Measurements from ENCODE around the gene CEP120.
A peak's percentile ranks its signal among the peaks of the same experiment; 100 is the strongest.
"Not testable (repeated sequence)": the region's sequence is repeated elsewhere in the genome, so short reads cannot be mapped to it uniquely, and the experiment has no call there.

The CEP120 gene

DNA sequence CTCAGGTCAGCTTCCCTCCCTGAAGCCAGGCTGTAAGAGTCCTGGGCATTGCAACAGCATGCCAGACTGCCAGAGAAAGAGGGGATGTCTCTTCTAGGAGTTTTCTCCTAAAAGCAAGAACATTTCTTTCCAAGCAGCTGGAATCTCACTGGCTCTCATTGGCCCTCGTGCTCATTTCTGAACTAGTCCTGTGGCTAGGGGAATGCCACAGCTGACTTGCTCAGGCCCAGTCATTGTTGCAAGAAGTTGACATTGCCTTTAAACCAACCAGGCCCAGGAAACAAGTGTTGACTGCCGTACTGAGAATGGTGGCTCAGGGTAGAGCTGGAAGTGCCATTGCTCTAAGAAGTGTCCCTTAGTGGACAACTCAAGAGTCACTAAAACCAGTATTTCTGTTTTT lies 15.0 kb upstream of the CEP120 start:
- TF ChIP-seq CTCF (IDR thresholded peaks at IDR 0.05; ENCODE audit: low read depth, low read length), result no peak
- DNase-seq (ENCODE audit: extremely low read depth, low read depth), result no peak

DNA sequence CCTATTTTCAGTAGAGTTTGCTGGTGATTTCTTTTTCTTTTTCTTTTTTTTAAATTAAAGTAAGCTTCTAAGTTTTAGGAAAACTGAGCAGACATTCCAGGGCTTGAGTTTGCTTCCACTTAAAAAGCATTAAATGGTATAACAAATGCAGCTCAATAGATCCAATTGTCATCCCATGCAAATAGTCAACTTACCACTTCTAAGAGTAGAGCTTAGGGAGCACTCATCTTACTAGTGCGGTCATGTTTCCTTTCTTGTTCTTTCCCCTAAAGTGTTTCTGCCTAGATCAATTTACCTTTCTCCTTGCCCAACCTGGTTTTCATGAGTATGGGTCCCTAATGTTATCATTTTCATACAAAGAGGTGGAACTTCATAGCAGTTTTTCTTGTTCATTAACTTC lies 13.0 kb upstream of the CEP120 start:
- no peak for TF ChIP-seq CTCF (IDR thresholded peaks at IDR 0.05; ENCODE audit: low read depth, low read length)
- no peak for DNase-seq (ENCODE audit: extremely low read depth, low read depth)

GRCh38 chr5:123434796-123435195 lies 11.6 kb upstream of the CEP120 start:
- no peak for TF ChIP-seq CTCF (IDR thresholded peaks at IDR 0.05; ENCODE audit: low read depth, low read length)
- DNase-seq (ENCODE audit: extremely low read depth, low read depth), result no peak

DNA sequence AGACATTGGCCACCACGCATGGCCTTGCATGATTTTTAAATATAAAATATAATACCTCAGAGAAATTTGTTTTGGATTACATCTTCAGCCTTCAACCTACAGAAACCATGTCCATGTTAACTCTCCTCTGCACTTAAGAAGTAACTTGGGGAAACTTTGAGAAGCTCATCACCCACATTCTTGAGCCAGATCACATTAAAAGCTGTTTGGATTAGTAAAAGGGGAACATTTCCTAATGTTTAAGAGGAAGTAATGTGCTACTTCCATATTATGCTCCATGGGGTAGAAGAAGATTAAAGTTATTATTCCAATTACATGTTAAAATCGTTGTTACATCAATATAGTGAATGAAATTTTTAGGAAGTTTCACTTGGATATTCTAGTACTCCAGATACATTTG lies 10.4 kb upstream of the CEP120 start:
- DNase-seq (ENCODE audit: extremely low read depth, low read depth), result no peak
- no peak for TF ChIP-seq CTCF (IDR thresholded peaks at IDR 0.05; ENCODE audit: low read depth, low read length)

DNA sequence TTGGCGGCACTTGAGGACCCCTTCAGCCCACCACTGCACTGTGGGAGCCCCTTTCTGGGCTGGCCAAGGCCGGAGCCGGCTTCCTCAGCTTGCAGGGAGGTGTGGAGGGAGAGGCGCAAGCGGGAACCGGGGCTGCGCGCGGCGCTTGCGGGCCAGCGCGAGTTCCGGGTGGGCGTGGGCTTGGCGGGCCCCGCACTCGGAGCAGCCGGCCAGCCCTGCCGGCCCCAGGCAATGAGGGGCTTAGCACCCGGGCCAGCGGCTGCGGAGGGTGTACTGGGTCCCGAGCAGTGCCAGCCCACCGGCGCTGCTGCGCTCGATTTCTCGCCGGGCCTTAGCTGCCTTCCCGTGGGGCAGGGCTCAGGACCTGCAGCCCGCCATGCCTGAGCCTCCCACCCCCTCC lies 7.2 kb upstream of the CEP120 start:
- not testable (repeated sequence) for DNase-seq (ENCODE audit: extremely low read depth, low read depth)

GRCh38 chr5:123429993-123430392 lies 6.8 kb upstream of the CEP120 start:
- no peak for TF ChIP-seq CTCF (IDR thresholded peaks at IDR 0.05; ENCODE audit: low read depth, low read length)
- peak; percentile 69 for DNase-seq (ENCODE audit: extremely low read depth, low read depth)

DNA sequence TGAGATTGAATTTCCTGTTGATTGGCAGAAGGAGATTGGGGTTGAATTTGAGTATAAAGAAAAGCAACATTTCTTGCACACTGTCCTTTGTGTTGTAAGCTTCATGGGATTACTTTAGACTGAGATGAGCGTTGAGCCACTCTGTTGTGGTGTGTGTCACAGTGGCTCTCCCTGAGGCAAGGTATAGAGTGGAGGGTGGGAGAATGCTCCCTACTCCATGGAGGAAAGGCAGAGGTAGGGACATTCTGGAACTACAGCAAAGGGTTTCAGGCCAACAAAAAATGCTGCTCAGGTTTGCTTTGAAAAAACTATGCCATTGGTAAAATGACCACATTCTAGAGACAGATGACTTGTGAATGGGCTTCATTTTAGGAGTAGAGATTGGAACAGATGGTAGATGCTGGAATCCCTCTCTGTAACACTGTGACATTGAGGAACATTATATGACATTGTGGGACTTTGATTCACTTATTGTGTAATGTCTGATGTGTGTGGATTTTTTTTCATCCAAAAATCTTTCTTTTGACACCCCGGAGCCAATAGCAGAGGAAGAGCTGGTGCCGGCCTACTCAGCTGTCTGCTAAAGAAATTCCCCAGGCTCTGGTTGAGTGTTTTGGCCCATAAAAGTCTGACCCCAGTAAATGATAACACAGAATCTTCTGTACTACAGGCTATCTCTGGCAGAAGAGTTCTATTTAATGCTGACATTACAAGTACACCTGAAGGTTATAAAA lies 6.2 kb upstream of the CEP120 start:
- no peak for DNase-seq (ENCODE audit: extremely low read depth, low read depth)
- no peak for TF ChIP-seq CTCF (IDR thresholded peaks at IDR 0.05; ENCODE audit: low read depth, low read length)

Data from AG09319 (cell line).